Measurements from ENCODE around the gene NSG2.
"Not testable (repeated sequence)": the region's sequence is repeated elsewhere in the genome, so short reads cannot be mapped to it uniquely, and the experiment has no call there.

Gene NSG2

GRCh38 chr5:174011441-174011840 is 34.1 kb upstream of the NSG2 start:
- no peak overlapping the region for H3K4me3 ChIP-seq (ENCODE audit: control insufficient read depth, low read depth, low read length)
- no peak for TF ChIP-seq CTCF (conservative IDR thresholded peaks at IDR 0.05; ENCODE audit: control insufficient read depth, insufficient read depth, low read depth, low read length)
- DNase-seq (ENCODE audit: low read depth), result no peak

GRCh38 chr5:174020069-174020927 is 25.2 kb upstream of the NSG2 start:
- H3K4me3 ChIP-seq (ENCODE audit: control insufficient read depth, low read depth, low read length), result not testable (repeated sequence)
- peak; percentile 65 for DNase-seq (ENCODE audit: low read depth)
- peak; percentile 62 for TF ChIP-seq CTCF (conservative IDR thresholded peaks at IDR 0.05; ENCODE audit: control insufficient read depth, insufficient read depth, low read depth, low read length)

GRCh38 chr5:174020928-174021304 is 24.6 kb upstream of the NSG2 start:
- H3K4me3 ChIP-seq (ENCODE audit: control insufficient read depth, low read depth, low read length), result no peak overlapping the region
- no peak for DNase-seq (ENCODE audit: low read depth)
- TF ChIP-seq CTCF (conservative IDR thresholded peaks at IDR 0.05; ENCODE audit: control insufficient read depth, insufficient read depth, low read depth, low read length), result no peak

GRCh38 chr5:174022384-174023095 is 23.0 kb upstream of the NSG2 start:
- TF ChIP-seq CTCF (conservative IDR thresholded peaks at IDR 0.05; ENCODE audit: control insufficient read depth, insufficient read depth, low read depth, low read length), result no peak
- H3K4me3 ChIP-seq (ENCODE audit: control insufficient read depth, low read depth, low read length), result no peak overlapping the region

GRCh38 chr5:174030286-174030685 is 15.2 kb upstream of the NSG2 start:
- no peak overlapping the region for H3K4me3 ChIP-seq (ENCODE audit: control insufficient read depth, low read depth, low read length)
- no peak for DNase-seq (ENCODE audit: low read depth)
- no peak for TF ChIP-seq CTCF (conservative IDR thresholded peaks at IDR 0.05; ENCODE audit: control insufficient read depth, insufficient read depth, low read depth, low read length)

More at GRCh38 chr5:174022384-174023095, 23.0 kb upstream of the NSG2 start:
- no peak for DNase-seq (ENCODE audit: low read depth)

- no peak for TF ChIP-seq CTCF (conservative IDR thresholded peaks at IDR 0.05; ENCODE audit: control insufficient read depth, insufficient read depth, low read depth, low read length)
- no peak for DNase-seq (ENCODE audit: low read depth)
- no peak overlapping the region for H3K4me3 ChIP-seq (ENCODE audit: control insufficient read depth, low read depth, low read length)
Observed at GRCh38 chr5:174044466-174045254, 846 bp upstream of the NSG2 start.

Measured in fibroblast of mammary gland (primary cell).